ENCODE results near the gene LNPK.
"Not testable (repeated sequence)": the region's sequence is repeated elsewhere in the genome, so short reads cannot be mapped to it uniquely, and the experiment has no call there.

Gene LNPK

GRCh38 chr2:175965773-175966172 lies 36.3 kb downstream of the LNPK start:
- DNase-seq, result no peak

- no peak for DNase-seq
These were observed 37.9 kb downstream of the LNPK start for GRCh38 chr2:175964195-175964594.

GRCh38 chr2:175963171-175963570 lies 38.9 kb downstream of the LNPK start:
- DNase-seq, result not testable (repeated sequence)

- DNase-seq, result no peak
These were observed 44.2 kb downstream of the LNPK start for GRCh38 chr2:175957845-175958244.

GRCh38 chr2:175955136-175955535 lies 46.9 kb downstream of the LNPK start:
- no peak for DNase-seq

- DNase-seq, result no peak
These were observed 51.6 kb downstream of the LNPK start for GRCh38 chr2:175950512-175950911.

- no peak for DNase-seq
These were observed 53.9 kb downstream of the LNPK start for GRCh38 chr2:175948191-175948590.

GRCh38 chr2:175947073-175947472 lies 55.0 kb downstream of the LNPK start:
- no peak for DNase-seq

- DNase-seq, result no peak
These were observed 60.4 kb downstream of the LNPK start for GRCh38 chr2:175941699-175942098.

- no peak for DNase-seq
These were observed 64.9 kb downstream of the LNPK start for GRCh38 chr2:175937216-175937615.

GRCh38 chr2:175935289-175936181 lies 66.5 kb downstream of the LNPK start:
- no peak for DNase-seq

GRCh38 chr2:175932675-175933074 lies 69.4 kb downstream of the LNPK start:
- no peak for DNase-seq

- DNase-seq, result no peak
These were observed 70.3 kb downstream of the LNPK start for GRCh38 chr2:175931805-175932204.

- DNase-seq, result no peak
These were observed 71.6 kb downstream of the LNPK start for GRCh38 chr2:175930504-175930903.

- DNase-seq, result no peak
These were observed 72.2 kb downstream of the LNPK start for GRCh38 chr2:175929850-175930249.

- DNase-seq, result no peak
These were observed 75.8 kb downstream of the LNPK start for GRCh38 chr2:175926272-175926671.

- DNase-seq, result no peak
These were observed 79.9 kb downstream of the LNPK start for GRCh38 chr2:175922160-175922559.

GRCh38 chr2:175918935-175919334 lies 83.1 kb downstream of the LNPK start:
- no peak for DNase-seq

- no peak for DNase-seq
These were observed 87.2 kb downstream of the LNPK start for GRCh38 chr2:175914846-175915245.

- not testable (repeated sequence) for DNase-seq
These were observed 88.0 kb downstream of the LNPK start for GRCh38 chr2:175913849-175914743.

GRCh38 chr2:175913267-175913666 lies 88.8 kb downstream of the LNPK start:
- not testable (repeated sequence) for DNase-seq

GRCh38 chr2:175904035-175904434 lies 98.0 kb downstream of the LNPK start:
- no peak for DNase-seq

GRCh38 chr2:175903384-175903936 lies 98.6 kb downstream of the LNPK start:
- DNase-seq, result no peak

Data from activated CD4-positive, alpha-beta T cell treated with anti-CD3 and anti-CD28 coated beads, Interleukin-2, Interleukin-6, amounts not matched to agents 100 ng/mL and 50 ng/mL, durations not matched to agents 16 hours and 8 hours (primary cell).